ENCODE data around the gene ABTB2. TPM values are rescaled to one million over a fixed set of nuclear protein-coding genes. Genes with fewer than 3 reads are reported as not detected.

ABTB2 gene
- total RNA-seq, 1 donor from 2014 or later = 3.1 TPM

- Mint-ChIP-seq H3K27ac (no peak overlapping the region), H3K9me3 (no peaks in the 10 kb centered on the region), H3K4me1 (peaks cover 2% of the 10 kb centered on the region), H3K36me3 (no peaks in the 10 kb centered on the region), H3K27me3 (ENCODE audit: low read depth) (no peaks in the 10 kb centered on the region), H3K4me3 (no peak overlapping the region)
- no peak for TF ChIP-seq CTCF (IDR thresholded peaks at IDR 0.05; ENCODE audit: unreplicated experiment)
- no peak for DNase-seq (ENCODE audit: low spot score in 2 of 2, unreplicated experiment in 2 of 2)
Measured at GRCh38 chr11:34158661-34159060, 199.1 kb downstream of the ABTB2 start.

- Mint-ChIP-seq H3K4me3 (no peak overlapping the region), H3K4me1 (peaks cover 2% of the 10 kb centered on the region), H3K27me3 (ENCODE audit: low read depth) (no peaks in the 10 kb centered on the region), H3K27ac (no peak overlapping the region), H3K36me3 (no peaks in the 10 kb centered on the region), H3K9me3 (no peaks in the 10 kb centered on the region)
- no peak for DNase-seq (ENCODE audit: low spot score in 2 of 2, unreplicated experiment in 2 of 2)
- no peak for TF ChIP-seq CTCF (IDR thresholded peaks at IDR 0.05; ENCODE audit: unreplicated experiment)
Measured at GRCh38 chr11:34157163-34157562, 200.6 kb downstream of the ABTB2 start.

- no peak for TF ChIP-seq CTCF (IDR thresholded peaks at IDR 0.05; ENCODE audit: unreplicated experiment)
- DNase-seq (ENCODE audit: low spot score in 2 of 2, unreplicated experiment in 2 of 2) = no peak
- H3K9me3 Mint-ChIP-seq = no peaks in the 10 kb centered on the region
- H3K4me1 Mint-ChIP-seq = peaks cover 2% of the 10 kb centered on the region
- no peaks in the 10 kb centered on the region for H3K36me3 Mint-ChIP-seq
- no peaks in the 10 kb centered on the region for H3K27me3 Mint-ChIP-seq (ENCODE audit: low read depth)
- H3K27ac Mint-ChIP-seq = no peak overlapping the region
- no peak overlapping the region for H3K4me3 Mint-ChIP-seq
Measured at GRCh38 chr11:34155757-34156062, 202.1 kb downstream of the ABTB2 start.

- Mint-ChIP-seq H3K27ac (no peak overlapping the region), H3K4me3 (no peak overlapping the region), H3K27me3 (ENCODE audit: low read depth) (no peaks in the 10 kb centered on the region), H3K4me1 (peaks cover 7% of the 10 kb centered on the region), H3K36me3 (no peaks in the 10 kb centered on the region), H3K9me3 (no peaks in the 10 kb centered on the region)
- no peak for DNase-seq (ENCODE audit: low spot score in 2 of 2, unreplicated experiment in 2 of 2)
- no peak for TF ChIP-seq CTCF (IDR thresholded peaks at IDR 0.05; ENCODE audit: unreplicated experiment)
Measured at GRCh38 chr11:34155057-34155756, 202.6 kb downstream of the ABTB2 start.

- Mint-ChIP-seq H3K27me3 (ENCODE audit: low read depth) (no peaks in the 10 kb centered on the region), H3K4me3 (no peak overlapping the region), H3K36me3 (no peaks in the 10 kb centered on the region), H3K4me1 (peaks cover 7% of the 10 kb centered on the region), H3K27ac (no peak overlapping the region), H3K9me3 (no peaks in the 10 kb centered on the region)
- no peak for TF ChIP-seq CTCF (IDR thresholded peaks at IDR 0.05; ENCODE audit: unreplicated experiment)
- no peak for DNase-seq (ENCODE audit: low spot score in 2 of 2, unreplicated experiment in 2 of 2)
Measured at GRCh38 chr11:34154059-34154875, 203.5 kb downstream of the ABTB2 start.
